ENCODE data around the gene RORB.

DNA sequence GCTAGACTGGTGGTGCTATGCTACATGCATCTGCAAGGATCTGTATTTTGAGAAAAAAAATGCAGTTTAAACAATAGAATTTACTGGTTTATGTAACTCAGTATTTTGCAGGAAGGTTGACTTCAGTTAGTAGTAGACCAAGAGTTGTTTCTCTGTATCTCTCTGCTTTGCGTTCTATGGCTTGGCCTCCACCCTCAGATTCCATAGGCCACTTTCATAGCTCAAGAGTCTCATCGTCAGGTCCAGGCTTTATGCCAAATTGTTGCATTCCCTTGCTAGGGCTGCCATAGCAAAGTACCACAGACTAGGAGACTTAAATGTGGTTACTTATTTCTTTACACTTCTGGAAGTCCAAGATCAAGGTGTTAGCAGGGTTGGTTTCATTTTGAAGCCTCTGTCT is 48.1 kb upstream of the RORB start:
- TF ChIP-seq POLR2AphosphoS5 (IDR thresholded peaks at IDR 0.05) (no peak), POLR2A (IDR thresholded peaks at IDR 0.05) (no peak)
- TF ChIP-seq, protein P1, sequence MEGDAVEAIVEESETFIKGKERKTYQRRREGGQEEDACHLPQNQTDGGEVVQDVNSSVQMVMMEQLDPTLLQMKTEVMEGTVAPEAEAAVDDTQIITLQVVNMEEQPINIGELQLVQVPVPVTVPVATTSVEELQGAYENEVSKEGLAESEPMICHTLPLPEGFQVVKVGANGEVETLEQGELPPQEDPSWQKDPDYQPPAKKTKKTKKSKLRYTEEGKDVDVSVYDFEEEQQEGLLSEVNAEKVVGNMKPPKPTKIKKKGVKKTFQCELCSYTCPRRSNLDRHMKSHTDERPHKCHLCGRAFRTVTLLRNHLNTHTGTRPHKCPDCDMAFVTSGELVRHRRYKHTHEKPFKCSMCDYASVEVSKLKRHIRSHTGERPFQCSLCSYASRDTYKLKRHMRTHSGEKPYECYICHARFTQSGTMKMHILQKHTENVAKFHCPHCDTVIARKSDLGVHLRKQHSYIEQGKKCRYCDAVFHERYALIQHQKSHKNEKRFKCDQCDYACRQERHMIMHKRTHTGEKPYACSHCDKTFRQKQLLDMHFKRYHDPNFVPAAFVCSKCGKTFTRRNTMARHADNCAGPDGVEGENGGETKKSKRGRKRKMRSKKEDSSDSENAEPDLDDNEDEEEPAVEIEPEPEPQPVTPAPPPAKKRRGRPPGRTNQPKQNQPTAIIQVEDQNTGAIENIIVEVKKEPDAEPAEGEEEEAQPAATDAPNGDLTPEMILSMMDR (IDR thresholded peaks at IDR 0.05): no peak
